GM19468 (cell line): ENCODE results near the gene PCGF1.

Experiments
- ATAC-seq: cut with Tn5 transposase; IDR thresholded peaks from one replicate; pipeline ENCODE4 v1.9.1; 2021; ENCODE audit warnings: mild to moderate bottlenecking, moderate library complexity, moderate number of reproducible peaks; ENCODE audit not compliant: unreplicated experiment; ENCODE audit errors: extremely low read depth

PCGF1 gene

GRCh38 chr2:74516650-74517049 lies 9.2 kb upstream of the PCGF1 start:
- no peak for ATAC-seq

- no peak for ATAC-seq
These were observed 8.6 kb upstream of the PCGF1 start for GRCh38 chr2:74515981-74516633.

GRCh38 chr2:74515271-74515980 lies 7.9 kb upstream of the PCGF1 start:
- ATAC-seq = no peak

- no peak for ATAC-seq
These were observed 7.1 kb upstream of the PCGF1 start, which contains the start of gene TLX2 for GRCh38 chr2:74514368-74515270. TSS of gene TLX2 (plus strand) at chr2:74514450. CDS start at chr2:74514807, 357 bp downstream.

- ATAC-seq = no peak
These were observed 6.3 kb upstream of the PCGF1 start for GRCh38 chr2:74513605-74514367.

- ATAC-seq = no peak
These were observed 5.5 kb upstream of the PCGF1 start for GRCh38 chr2:74512744-74513604.

- ATAC-seq = no peak
These were observed 3.9 kb upstream of the PCGF1 start for GRCh38 chr2:74511104-74511989.

- no peak for ATAC-seq
These were observed 2.8 kb upstream of the PCGF1 start for GRCh38 chr2:74510272-74510671.

GRCh38 chr2:74507926-74508520 lies 528 bp upstream of the PCGF1 start:
- no peak for ATAC-seq

GRCh38 chr2:74505448-74506246 lies 1.8 kb downstream of the PCGF1 start:
- ATAC-seq = no peak

- ATAC-seq = no peak
These were observed 2.9 kb downstream of the PCGF1 start for GRCh38 chr2:74504591-74504990.

- ATAC-seq = no peak
These were observed 3.7 kb downstream of the PCGF1 start for GRCh38 chr2:74503506-74504475.

- ATAC-seq = peak; percentile 31
These were observed 4.6 kb downstream of the PCGF1 start for GRCh38 chr2:74502720-74503505.

GRCh38 chr2:74502147-74502719 lies 5.3 kb downstream of the PCGF1 start:
- ATAC-seq = no peak
